ENCODE results near the gene WDFY2. TPM values are rescaled to one million over a fixed set of nuclear protein-coding genes. Genes with fewer than 3 reads are reported as not detected.

Gene WDFY2
- polyA plus RNA-seq, 1 donor from 2014 or later, result 5.3 TPM

DNA sequence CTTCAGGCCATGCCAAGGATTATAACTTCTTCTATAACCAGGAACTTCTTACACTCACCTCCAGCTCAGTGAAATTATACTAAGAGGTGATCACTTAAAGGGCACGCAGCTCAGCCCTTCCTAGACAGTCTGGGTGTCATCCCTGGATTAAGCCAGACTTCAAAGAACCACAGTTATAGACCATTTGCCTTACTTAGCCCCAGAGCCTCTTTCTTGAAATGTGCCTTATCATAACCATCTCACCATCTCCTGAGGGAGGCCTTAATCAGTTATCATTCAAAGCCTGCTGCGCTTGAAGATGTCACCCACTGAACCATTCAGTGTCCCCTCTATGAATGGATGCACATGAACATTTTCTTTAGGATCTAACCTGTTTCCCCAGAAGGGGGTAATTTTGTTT lies 229.8 kb downstream of the WDFY2 start:
- Histone ChIP-seq H3K27me3 (ENCODE audit: insufficient read depth, low read depth, low read length) (no peaks in the 10 kb centered on the region), H3K4me3 (ENCODE audit: low read length) (no peak overlapping the region)

DNA sequence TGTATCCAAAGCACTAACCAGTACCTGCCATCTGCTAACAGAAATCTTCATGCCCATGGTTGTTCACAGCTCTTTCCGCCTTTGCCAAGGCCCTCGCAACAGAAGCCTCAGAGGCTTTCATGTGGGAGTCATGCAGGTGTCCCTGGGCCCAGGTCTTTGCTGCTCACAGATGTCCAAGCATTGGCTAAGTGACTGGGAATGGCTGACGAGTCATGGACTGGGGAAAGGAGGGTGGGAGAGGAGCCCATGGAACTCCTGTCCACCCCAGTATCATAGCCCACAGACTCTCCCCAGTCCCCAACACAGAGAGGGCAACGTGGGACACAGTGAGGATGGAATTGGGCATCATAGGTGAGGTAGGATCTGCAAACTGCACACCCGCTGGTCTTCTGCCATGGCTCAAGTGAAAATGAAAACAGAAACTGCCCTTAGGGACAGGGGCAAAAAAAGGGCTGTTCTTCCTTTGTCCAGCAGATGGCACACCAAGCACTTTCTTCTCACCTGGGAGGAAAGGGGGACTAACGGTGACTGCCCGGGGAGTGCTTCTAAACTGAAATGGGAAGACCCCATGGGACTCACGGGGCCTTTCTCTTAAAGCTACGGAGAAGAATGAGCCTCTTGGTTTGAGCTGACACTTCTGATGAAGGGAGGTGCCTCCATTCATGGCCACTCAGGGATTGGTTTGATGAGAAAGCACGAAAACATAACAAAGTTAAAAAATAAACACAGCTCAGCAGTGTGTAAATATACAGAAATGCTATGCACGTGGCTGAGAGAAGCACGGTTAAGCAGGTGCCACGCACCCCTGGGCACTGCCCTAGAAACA lies 230.8 kb downstream of the WDFY2 start:
- no peaks in the 10 kb centered on the region for H3K9me3 ChIP-seq (ENCODE audit: low read length)
- no peaks in the 10 kb centered on the region for H3K9me2 ChIP-seq (ENCODE audit: insufficient read depth, low read length)
- no peaks in the 10 kb centered on the region for H3F3A ChIP-seq (ENCODE audit: insufficient read depth, low read length, poor library complexity, severe bottlenecking)
- no peaks in the 10 kb centered on the region for H3K36me3 ChIP-seq (ENCODE audit: insufficient read depth, low read length)
- no peak overlapping the region for H3K4me2 ChIP-seq (ENCODE audit: low read length)
- no peaks in the 10 kb centered on the region for H4K20me1 ChIP-seq (ENCODE audit: insufficient read depth)
- H3K79me2 ChIP-seq (replicated peaks; ENCODE audit: insufficient read depth, low read length), result no peaks in the 10 kb centered on the region
- H3K27me3 ChIP-seq (ENCODE audit: insufficient read depth, low read depth, low read length), result no peaks in the 10 kb centered on the region
- H3K27ac ChIP-seq (ENCODE audit: low read length), result no peak overlapping the region
- no peak overlapping the region for H2AFZ ChIP-seq (ENCODE audit: low read depth, low read length)
- H3K4me3 ChIP-seq (ENCODE audit: low read length), result no peak overlapping the region
- TF ChIP-seq EZH2 (IDR thresholded peaks at IDR 0.05; ENCODE audit: borderline replicate concordance, insufficient read depth, low read length, poor library complexity, severe bottlenecking) (no peak), EP300 (conservative IDR thresholded peaks at IDR 0.05; ENCODE audit: poor library complexity, severe bottlenecking) (no peak), TAF1 (IDR thresholded peaks at IDR 0.05; ENCODE audit: low read depth) (no peak), MXI1 (conservative IDR thresholded peaks at IDR 0.05; ENCODE audit: poor library complexity, severe bottlenecking) (no peak), POLR2AphosphoS5 (IDR thresholded peaks at IDR 0.05) (no peak), SMC3 (conservative IDR thresholded peaks at IDR 0.05; ENCODE audit: poor library complexity) (peak; percentile 95), RAD21 (conservative IDR thresholded peaks at IDR 0.05) (peak; percentile 84)
- TF ChIP-seq, protein P1, sequence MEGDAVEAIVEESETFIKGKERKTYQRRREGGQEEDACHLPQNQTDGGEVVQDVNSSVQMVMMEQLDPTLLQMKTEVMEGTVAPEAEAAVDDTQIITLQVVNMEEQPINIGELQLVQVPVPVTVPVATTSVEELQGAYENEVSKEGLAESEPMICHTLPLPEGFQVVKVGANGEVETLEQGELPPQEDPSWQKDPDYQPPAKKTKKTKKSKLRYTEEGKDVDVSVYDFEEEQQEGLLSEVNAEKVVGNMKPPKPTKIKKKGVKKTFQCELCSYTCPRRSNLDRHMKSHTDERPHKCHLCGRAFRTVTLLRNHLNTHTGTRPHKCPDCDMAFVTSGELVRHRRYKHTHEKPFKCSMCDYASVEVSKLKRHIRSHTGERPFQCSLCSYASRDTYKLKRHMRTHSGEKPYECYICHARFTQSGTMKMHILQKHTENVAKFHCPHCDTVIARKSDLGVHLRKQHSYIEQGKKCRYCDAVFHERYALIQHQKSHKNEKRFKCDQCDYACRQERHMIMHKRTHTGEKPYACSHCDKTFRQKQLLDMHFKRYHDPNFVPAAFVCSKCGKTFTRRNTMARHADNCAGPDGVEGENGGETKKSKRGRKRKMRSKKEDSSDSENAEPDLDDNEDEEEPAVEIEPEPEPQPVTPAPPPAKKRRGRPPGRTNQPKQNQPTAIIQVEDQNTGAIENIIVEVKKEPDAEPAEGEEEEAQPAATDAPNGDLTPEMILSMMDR (IDR thresholded peaks at IDR 0.05; ENCODE audit: poor library complexity, severe bottlenecking), result peak; percentile 88
- TF ChIP-seq, protein P2, sequence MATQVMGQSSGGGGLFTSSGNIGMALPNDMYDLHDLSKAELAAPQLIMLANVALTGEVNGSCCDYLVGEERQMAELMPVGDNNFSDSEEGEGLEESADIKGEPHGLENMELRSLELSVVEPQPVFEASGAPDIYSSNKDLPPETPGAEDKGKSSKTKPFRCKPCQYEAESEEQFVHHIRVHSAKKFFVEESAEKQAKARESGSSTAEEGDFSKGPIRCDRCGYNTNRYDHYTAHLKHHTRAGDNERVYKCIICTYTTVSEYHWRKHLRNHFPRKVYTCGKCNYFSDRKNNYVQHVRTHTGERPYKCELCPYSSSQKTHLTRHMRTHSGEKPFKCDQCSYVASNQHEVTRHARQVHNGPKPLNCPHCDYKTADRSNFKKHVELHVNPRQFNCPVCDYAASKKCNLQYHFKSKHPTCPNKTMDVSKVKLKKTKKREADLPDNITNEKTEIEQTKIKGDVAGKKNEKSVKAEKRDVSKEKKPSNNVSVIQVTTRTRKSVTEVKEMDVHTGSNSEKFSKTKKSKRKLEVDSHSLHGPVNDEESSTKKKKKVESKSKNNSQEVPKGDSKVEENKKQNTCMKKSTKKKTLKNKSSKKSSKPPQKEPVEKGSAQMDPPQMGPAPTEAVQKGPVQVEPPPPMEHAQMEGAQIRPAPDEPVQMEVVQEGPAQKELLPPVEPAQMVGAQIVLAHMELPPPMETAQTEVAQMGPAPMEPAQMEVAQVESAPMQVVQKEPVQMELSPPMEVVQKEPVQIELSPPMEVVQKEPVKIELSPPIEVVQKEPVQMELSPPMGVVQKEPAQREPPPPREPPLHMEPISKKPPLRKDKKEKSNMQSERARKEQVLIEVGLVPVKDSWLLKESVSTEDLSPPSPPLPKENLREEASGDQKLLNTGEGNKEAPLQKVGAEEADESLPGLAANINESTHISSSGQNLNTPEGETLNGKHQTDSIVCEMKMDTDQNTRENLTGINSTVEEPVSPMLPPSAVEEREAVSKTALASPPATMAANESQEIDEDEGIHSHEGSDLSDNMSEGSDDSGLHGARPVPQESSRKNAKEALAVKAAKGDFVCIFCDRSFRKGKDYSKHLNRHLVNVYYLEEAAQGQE (IDR thresholded peaks at IDR 0.05; ENCODE audit: borderline replicate concordance), result no peak
- H3K9ac ChIP-seq (ENCODE audit: low read length), result no peak overlapping the region

More for the DNA sequence above, 229.8 kb downstream of the WDFY2 start:
- no peaks in the 10 kb centered on the region for H3K36me3 ChIP-seq (ENCODE audit: insufficient read depth, low read length)
- no peak overlapping the region for H3K9ac ChIP-seq (ENCODE audit: low read length)
- no peaks in the 10 kb centered on the region for H3K79me2 ChIP-seq (replicated peaks; ENCODE audit: insufficient read depth, low read length)
- H2AFZ ChIP-seq (ENCODE audit: low read depth, low read length), result no peak overlapping the region
- no peak overlapping the region for H3K4me2 ChIP-seq (ENCODE audit: low read length)
- no peak for TF ChIP-seq TAF1 (IDR thresholded peaks at IDR 0.05; ENCODE audit: low read depth)
- no peak for TF ChIP-seq MXI1 (conservative IDR thresholded peaks at IDR 0.05; ENCODE audit: poor library complexity, severe bottlenecking)
- no peak for TF ChIP-seq EZH2 (IDR thresholded peaks at IDR 0.05; ENCODE audit: borderline replicate concordance, insufficient read depth, low read length, poor library complexity, severe bottlenecking)
- TF ChIP-seq, protein P1 (IDR thresholded peaks at IDR 0.05; ENCODE audit: poor library complexity, severe bottlenecking), result no peak
- TF ChIP-seq RAD21 (conservative IDR thresholded peaks at IDR 0.05), result no peak
- TF ChIP-seq EP300 (conservative IDR thresholded peaks at IDR 0.05; ENCODE audit: poor library complexity, severe bottlenecking), result no peak
- TF ChIP-seq POLR2AphosphoS5 (IDR thresholded peaks at IDR 0.05), result no peak
- TF ChIP-seq, protein P2 (IDR thresholded peaks at IDR 0.05; ENCODE audit: borderline replicate concordance), result no peak
- no peak for TF ChIP-seq SMC3 (conservative IDR thresholded peaks at IDR 0.05; ENCODE audit: poor library complexity)
- no peaks in the 10 kb centered on the region for H3K9me2 ChIP-seq (ENCODE audit: insufficient read depth, low read length)
- no peaks in the 10 kb centered on the region for H3F3A ChIP-seq (ENCODE audit: insufficient read depth, low read length, poor library complexity, severe bottlenecking)
- no peaks in the 10 kb centered on the region for H4K20me1 ChIP-seq (ENCODE audit: insufficient read depth)
- no peaks in the 10 kb centered on the region for H3K9me3 ChIP-seq (ENCODE audit: low read length)
- no peak overlapping the region for H3K27ac ChIP-seq (ENCODE audit: low read length)
